8988T (cell line): ENCODE results near the gene C1QL1.

Source experiments
- DNase-seq: peaks from one replicate; pipeline ENCODE4 v3.0.0; 2011

Gene C1QL1

GRCh38 chr17:44988044-44988942 lies 20.2 kb upstream of the C1QL1 start:
- no peak for DNase-seq

- DNase-seq, result no peak
Observed at GRCh38 chr17:44983563-44983962, 15.5 kb upstream of the C1QL1 start.

GRCh38 chr17:44982113-44982702 lies 14.1 kb upstream of the C1QL1 start:
- DNase-seq, result no peak

- DNase-seq, result no peak
Observed at GRCh38 chr17:44981221-44981968, 13.3 kb upstream of the C1QL1 start.

- no peak for DNase-seq
Observed at GRCh38 chr17:44979426-44979995, 11.4 kb upstream of the C1QL1 start.

- DNase-seq, result no peak
Observed at GRCh38 chr17:44978807-44979206, 10.7 kb upstream of the C1QL1 start.

- no peak for DNase-seq
Observed at GRCh38 chr17:44977814-44978550, 9.9 kb upstream of the C1QL1 start.

GRCh38 chr17:44977065-44977464 lies 9.0 kb upstream of the C1QL1 start:
- no peak for DNase-seq

- DNase-seq, result no peak
Observed at GRCh38 chr17:44976206-44976605, 8.1 kb upstream of the C1QL1 start.

- no peak for DNase-seq
Observed at GRCh38 chr17:44972953-44973352, 4.8 kb upstream of the C1QL1 start.

GRCh38 chr17:44971776-44972483 lies 3.8 kb upstream of the C1QL1 start:
- DNase-seq, result no peak

GRCh38 chr17:44970136-44970741 lies 2.1 kb upstream of the C1QL1 start:
- no peak for DNase-seq

GRCh38 chr17:44969144-44969780 lies 1.2 kb upstream of the C1QL1 start:
- DNase-seq, result no peak

GRCh38 chr17:44967907-44968224 lies 237 bp downstream of the C1QL1 start:
- no peak for DNase-seq

GRCh38 chr17:44967026-44967906 lies 837 bp downstream of the C1QL1 start:
- DNase-seq, result no peak

- DNase-seq, result no peak
Observed at GRCh38 chr17:44966348-44967025, 1.6 kb downstream of the C1QL1 start.

- DNase-seq, result no peak
Observed at GRCh38 chr17:44965481-44966234, 2.4 kb downstream of the C1QL1 start.

- peak; percentile 68 for DNase-seq
Observed at GRCh38 chr17:44961921-44962350, 6.2 kb downstream of the C1QL1 start.

GRCh38 chr17:44960691-44961090 lies 7.4 kb downstream of the C1QL1 start:
- DNase-seq, result no peak
